Measurements from ENCODE around the gene C19orf67.

The C19orf67 gene

DNA sequence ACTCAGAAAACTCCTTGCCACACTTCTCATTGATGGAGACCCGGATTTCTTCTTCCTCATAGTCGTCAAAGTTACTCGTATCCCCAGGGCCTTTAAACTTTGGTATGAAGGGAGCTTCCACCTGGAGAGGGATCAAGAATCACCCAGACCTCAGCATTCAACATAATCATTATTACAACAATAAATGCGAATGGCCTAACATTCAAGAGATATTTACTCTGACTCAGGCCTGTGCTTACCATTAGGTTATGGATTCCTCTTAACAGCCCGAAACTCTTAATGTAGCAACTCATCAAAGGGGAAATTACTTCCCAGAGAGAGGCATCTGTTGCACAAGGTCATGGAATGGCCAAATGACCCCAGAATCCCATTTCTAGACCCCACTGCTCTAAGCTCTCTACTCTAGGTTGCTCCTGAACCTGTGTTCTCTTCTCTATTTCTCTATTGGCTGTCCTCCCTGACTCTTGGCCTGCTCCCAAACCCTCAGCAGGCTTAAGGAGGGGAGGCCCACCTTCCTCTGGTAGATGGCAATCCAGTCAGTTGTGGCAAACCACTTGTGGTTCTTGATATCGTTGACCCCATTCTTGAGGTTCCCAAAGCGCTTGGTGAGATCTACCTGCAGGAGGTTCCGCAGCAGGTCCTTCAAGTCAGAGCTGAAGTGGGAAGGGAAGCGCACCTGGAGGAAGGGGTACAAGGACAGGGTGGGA, 7.7 kb upstream of the C19orf67 start:
- DNase-seq (ENCODE audit: low read depth): no peak
- TF ChIP-seq, protein P1, sequence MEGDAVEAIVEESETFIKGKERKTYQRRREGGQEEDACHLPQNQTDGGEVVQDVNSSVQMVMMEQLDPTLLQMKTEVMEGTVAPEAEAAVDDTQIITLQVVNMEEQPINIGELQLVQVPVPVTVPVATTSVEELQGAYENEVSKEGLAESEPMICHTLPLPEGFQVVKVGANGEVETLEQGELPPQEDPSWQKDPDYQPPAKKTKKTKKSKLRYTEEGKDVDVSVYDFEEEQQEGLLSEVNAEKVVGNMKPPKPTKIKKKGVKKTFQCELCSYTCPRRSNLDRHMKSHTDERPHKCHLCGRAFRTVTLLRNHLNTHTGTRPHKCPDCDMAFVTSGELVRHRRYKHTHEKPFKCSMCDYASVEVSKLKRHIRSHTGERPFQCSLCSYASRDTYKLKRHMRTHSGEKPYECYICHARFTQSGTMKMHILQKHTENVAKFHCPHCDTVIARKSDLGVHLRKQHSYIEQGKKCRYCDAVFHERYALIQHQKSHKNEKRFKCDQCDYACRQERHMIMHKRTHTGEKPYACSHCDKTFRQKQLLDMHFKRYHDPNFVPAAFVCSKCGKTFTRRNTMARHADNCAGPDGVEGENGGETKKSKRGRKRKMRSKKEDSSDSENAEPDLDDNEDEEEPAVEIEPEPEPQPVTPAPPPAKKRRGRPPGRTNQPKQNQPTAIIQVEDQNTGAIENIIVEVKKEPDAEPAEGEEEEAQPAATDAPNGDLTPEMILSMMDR (IDR thresholded peaks at IDR 0.05; ENCODE audit: control insufficient read depth, insufficient read depth, low read depth, low read length, missing control alignments): no peak
- no peak overlapping the region for H3K4me3 ChIP-seq (ENCODE audit: control insufficient read depth, low read depth, low read length)

DNA sequence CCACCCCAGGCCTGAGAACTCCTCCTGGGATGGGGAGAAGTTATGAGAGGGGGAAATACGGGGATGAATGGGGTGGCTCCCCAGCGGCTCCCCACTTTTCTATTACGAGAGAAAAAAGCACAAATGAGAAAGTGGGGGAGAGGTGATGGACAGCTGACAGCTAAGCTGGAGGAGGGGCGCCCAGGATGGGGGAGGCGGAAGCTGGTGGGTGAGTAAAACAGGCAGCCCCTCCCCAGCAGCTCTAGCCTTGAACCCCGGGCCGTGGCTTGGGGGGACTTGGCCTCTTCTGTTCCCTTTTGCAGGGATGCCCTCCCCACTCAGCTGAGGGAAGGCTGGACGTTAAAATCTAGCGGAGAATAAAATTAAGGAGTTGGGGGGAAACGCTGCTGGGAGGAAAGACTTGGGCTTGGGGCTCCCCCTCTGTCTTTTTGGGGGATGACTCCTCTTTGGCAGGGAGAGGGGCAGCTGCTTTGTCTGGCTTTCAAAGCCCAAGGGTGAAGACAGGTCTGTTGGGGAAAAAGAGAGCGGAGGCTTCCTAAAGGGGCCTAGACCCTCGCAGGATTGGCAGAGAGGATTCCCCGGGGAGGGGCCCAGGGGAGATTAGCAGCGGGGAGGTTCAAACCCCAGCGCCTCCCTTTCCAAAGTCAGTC, 6.4 kb upstream of the C19orf67 start:
- peak overlapping the region; percentile 78 for H3K4me3 ChIP-seq (ENCODE audit: control insufficient read depth, low read depth, low read length)
- no peak for DNase-seq (ENCODE audit: low read depth)
- TF ChIP-seq, protein P1 (IDR thresholded peaks at IDR 0.05; ENCODE audit: control insufficient read depth, insufficient read depth, low read depth, low read length, missing control alignments): no peak

DNA sequence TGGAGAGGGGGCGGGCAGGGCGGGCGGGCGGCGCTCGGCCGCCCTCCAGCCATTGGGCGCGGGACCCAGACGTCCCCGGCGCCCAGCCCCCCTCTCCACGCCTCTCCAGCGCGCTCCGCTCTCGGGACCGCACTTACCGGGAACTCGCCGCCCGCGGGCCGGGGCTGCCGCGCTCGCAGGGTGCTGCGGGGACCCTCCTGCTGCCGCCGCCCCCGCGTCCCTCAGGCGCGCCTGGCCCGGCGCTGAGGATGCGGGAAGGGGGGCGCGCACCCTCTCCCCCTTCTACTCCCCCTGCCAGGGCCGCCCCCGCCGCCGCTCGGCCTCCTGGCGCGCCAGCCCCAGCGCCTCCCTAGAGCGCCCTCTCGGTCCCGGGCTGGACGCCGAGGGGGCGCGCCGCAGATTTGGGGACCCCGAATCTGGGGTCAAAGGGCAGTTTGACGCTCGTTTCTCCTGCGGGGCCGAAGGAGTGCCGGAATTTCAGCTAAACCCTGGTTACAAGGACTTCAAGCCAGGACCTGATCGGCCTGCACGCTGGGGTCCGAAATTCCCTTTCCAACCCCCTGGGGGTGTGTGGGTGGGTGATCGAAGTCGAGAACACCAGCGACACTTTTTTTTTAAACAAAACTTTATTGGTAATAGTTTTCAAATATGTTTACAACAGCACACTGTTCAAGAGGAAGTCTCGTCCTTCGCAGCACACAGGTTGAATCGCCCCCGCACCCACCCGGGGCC, 5.7 kb upstream of the C19orf67 start:
- TF ChIP-seq, protein P1 (IDR thresholded peaks at IDR 0.05; ENCODE audit: control insufficient read depth, insufficient read depth, low read depth, low read length, missing control alignments): peak; percentile 6
- no peak for DNase-seq (ENCODE audit: low read depth)
- H3K4me3 ChIP-seq (ENCODE audit: control insufficient read depth, low read depth, low read length): peak overlapping the region; percentile 78

DNA sequence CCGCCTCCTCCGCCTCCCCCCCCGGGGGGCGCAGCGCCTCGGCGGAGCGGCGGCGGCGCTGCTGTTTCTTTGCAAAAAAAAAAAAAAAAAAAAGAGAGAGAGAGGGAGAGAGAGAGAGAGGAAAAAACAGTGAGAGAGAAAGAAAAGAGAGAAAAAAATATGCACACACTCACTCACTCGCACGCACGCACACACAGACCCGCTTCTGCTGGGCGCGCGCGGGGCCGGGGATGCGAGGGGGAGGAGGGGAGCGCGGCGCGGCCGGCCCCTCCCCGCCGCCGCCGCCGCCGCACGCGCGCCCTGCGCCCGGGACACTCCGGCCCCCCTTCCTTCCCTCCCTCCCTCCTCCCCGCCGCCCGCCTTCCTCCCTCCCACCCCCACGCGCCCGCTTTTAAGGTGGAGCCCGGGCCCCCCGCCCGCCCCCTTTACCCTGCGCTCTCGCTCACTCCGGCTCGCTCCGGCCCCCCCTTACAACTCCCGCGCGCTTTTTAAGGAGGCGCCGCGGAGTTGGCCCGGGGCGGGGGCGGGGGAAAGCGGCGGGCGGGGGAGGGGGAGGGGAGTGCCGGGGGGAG, 5.0 kb upstream of the C19orf67 start, which contains the start of gene SAMD1:
TSS of gene SAMD1 (minus strand) at position 243 of the 572 bp plus-strand sequence.
- TF ChIP-seq, protein P1 (IDR thresholded peaks at IDR 0.05; ENCODE audit: control insufficient read depth, insufficient read depth, low read depth, low read length, missing control alignments): no peak
- peak; percentile 45 for DNase-seq (ENCODE audit: low read depth)
- H3K4me3 ChIP-seq (ENCODE audit: control insufficient read depth, low read depth, low read length): peak within 1 kb of the TSS; percentile 78

DNA sequence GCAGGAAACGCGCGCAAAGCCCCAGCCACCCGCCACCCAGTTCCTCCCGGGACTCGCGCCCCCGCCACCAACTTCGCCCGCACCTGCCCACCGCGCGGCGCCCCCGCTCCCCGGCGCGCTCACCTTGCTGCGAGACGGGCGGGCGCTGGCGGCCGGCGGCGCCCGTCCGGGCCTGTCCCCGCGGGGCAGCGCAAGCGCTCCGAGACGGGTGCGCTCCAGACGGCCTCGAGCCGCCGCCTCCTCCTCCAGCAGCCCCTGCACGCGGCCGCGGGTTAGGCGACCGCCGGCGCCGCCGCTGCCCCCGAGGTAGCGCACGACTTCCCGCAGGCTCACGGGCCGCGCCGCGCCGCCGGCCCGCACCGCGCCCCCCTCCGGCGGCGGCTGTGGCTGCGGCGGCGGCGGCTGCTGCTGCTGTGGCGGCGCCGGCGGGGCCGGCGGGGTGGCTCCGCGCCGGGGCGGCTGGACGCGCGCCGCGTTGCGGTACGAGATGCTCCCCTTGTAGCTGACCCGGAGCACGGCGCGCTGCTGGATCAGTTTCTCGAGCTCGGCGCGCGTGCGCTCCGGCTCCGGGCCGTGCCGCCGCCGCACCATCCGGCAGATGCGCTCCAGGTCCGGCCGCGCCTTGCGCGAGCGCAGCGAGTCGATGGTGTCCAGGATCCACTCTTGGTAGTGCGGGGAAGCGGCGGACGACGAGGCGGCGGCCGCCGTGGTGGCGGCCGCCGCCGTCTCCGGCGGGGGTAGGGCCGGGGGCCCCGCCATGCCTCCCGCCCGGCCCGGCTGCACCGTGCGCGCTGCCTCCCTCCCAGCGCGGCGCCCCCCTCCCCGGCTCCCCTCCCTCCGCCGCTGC, 4.3 kb upstream of the C19orf67 start:
- TF ChIP-seq, protein P1 (IDR thresholded peaks at IDR 0.05; ENCODE audit: control insufficient read depth, insufficient read depth, low read depth, low read length, missing control alignments): no peak
- no peak for DNase-seq (ENCODE audit: low read depth)
- H3K4me3 ChIP-seq (ENCODE audit: control insufficient read depth, low read depth, low read length): peak overlapping the region; percentile 78

DNA sequence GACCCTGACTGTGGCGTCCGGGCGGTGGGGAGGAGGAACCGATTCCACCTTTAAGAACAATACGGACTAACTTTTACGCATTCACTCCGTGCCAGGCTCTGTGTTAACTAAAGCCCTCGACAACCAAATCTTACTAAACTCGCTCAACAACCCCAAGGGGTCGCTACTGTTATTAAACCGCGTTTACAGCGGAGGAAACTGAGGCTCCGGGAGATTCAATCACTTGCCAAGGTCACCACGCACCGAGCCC, 3.8 kb upstream of the C19orf67 start:
- DNase-seq (ENCODE audit: low read depth): no peak
- peak overlapping the region; percentile 34 for H3K4me3 ChIP-seq (ENCODE audit: control insufficient read depth, low read depth, low read length)
- TF ChIP-seq, protein P1 (IDR thresholded peaks at IDR 0.05; ENCODE audit: control insufficient read depth, insufficient read depth, low read depth, low read length, missing control alignments): peak; percentile 9

Data from AG09309 (cell line).